GM19455 (cell line): Measurements from ENCODE around the gene IRS2.

Experiments used
- ATAC-seq: cut with Tn5 transposase; IDR thresholded peaks from one replicate; pipeline ENCODE4 v1.9.1; 2021; ENCODE audit not compliant: unreplicated experiment

IRS2 gene

GRCh38 chr13:109707044-109707741, 79.2 kb downstream of the IRS2 start:
- ATAC-seq = no peak

- ATAC-seq = no peak
Observed at GRCh38 chr13:109706015-109706715, 80.2 kb downstream of the IRS2 start.

DNA sequence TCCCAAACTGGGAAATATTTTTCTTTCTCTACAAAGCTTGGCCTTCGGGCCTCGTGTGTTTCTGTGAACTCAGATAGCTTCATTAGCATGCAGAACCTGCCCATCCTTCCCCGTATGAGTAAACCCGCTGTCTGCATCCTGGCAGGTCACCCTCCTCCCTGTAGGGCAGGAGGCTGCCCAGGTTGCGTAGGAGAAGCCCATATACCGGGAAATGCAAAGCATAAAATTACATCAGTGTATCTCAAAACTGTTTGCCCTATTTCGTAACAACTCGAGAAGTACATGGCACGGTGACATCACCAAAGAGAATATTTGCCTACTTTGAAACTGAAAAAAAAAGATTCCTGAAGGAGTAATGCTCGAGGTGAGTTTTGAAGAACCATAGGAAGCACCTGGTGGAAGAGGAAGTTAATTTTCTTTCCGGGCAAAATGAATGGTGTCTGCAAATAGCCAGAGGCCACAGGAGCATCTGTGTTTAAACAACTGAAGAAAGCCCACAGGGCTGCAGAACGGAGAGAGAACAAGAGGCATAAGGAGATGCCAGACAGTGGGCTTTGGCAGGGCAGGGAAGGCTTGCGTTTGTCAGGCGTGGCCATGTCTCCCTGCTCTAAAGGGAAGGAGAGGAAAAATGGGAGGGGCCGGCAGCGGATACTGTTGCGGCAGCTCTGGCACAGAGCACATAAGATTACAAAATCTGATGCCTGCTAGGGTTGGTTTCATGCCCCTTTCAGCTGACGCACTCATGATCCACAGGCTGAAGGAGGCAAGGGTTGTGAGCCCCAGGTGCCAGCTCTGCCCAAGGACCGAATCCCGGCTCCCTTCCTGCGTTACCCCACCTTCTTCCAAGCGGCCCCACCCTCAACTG, 81.4 kb downstream of the IRS2 start:
- ATAC-seq = no peak

DNA sequence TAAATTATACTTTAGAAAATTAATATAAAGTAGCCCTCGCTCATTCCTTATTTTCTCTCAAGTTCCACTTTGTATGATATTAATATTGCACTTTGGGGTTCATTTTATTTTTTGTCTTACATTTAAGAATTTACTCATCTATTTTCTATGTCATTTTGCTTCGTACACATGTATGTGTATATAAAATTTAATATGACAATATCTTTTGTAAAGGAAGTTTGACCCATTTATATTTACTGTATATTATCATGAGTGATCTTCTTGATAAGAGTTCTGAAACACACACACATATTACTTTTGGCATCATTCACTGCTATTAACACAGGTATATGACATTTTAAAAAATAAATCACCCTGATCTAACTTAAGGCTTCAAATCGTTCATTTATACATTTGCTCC, 83.1 kb downstream of the IRS2 start:
- no peak for ATAC-seq
